NAMALWA (cell line): Measurements from ENCODE around the gene ZNF512B.
A peak's percentile ranks its signal among the peaks of the same experiment; 100 is the strongest.
"Not testable (repeated sequence)": the region's sequence is repeated elsewhere in the genome, so short reads cannot be mapped to it uniquely, and the experiment has no call there.

ENCODE experiments used
- DNase-seq: peaks from one replicate; pipeline ENCODE4 v3.0.0-alpha.2; 2015; ENCODE audit warnings: low spot score

Gene ZNF512B

GRCh38 chr20:63962426-63963347 is 7.0 kb downstream of the ZNF512B start:
- no peak for DNase-seq

- no peak for DNase-seq
Measured at GRCh38 chr20:63961664-63962425, 7.9 kb downstream of the ZNF512B start.

- not testable (repeated sequence) for DNase-seq
Measured at GRCh38 chr20:63960654-63961621, 8.8 kb downstream of the ZNF512B start.

GRCh38 chr20:63959699-63960075 is 10.0 kb downstream of the ZNF512B start:
- DNase-seq = no peak

- no peak for DNase-seq
Measured at GRCh38 chr20:63958964-63959698, 10.6 kb downstream of the ZNF512B start.

- DNase-seq = no peak
Measured at GRCh38 chr20:63958471-63958870, 11.3 kb downstream of the ZNF512B start.

GRCh38 chr20:63957690-63958441 is 11.9 kb downstream of the ZNF512B start:
- DNase-seq = no peak

GRCh38 chr20:63957004-63957689 is 12.6 kb downstream of the ZNF512B start:
- DNase-seq = peak; percentile 82

- DNase-seq = no peak
Measured at GRCh38 chr20:63956664-63957003, 13.1 kb downstream of the ZNF512B start.

- peak; percentile 89 for DNase-seq
Measured at GRCh38 chr20:63955827-63956663, 13.7 kb downstream of the ZNF512B start, which contains the start of gene UCKL1. TSS of gene UCKL1 (minus strand) at chr20:63956416. CDS start at chr20:63956372, 44 bp downstream.

GRCh38 chr20:63955281-63955826 is 14.4 kb downstream of the ZNF512B start:
- no peak for DNase-seq

- DNase-seq = no peak
Measured at GRCh38 chr20:63953764-63954429, 15.8 kb downstream of the ZNF512B start.

- no peak for DNase-seq
Measured at GRCh38 chr20:63952769-63953168, 17.0 kb downstream of the ZNF512B start.

GRCh38 chr20:63952210-63952535 is 17.6 kb downstream of the ZNF512B start:
- no peak for DNase-seq

- no peak for DNase-seq
Measured at GRCh38 chr20:63951398-63952209, 18.1 kb downstream of the ZNF512B start.

- no peak for DNase-seq
Measured at GRCh38 chr20:63950701-63951397, 18.9 kb downstream of the ZNF512B start.
